ENCODE measurements around the gene PON3.

- TF ChIP-seq POLR2AphosphoS5 (IDR thresholded peaks at IDR 0.05; ENCODE audit: borderline replicate concordance, low read depth, low read length): no peak
- no peak for TF ChIP-seq EZH2 (IDR thresholded peaks at IDR 0.05)
Observed at GRCh38 chr7:95433129-95433528, 37.0 kb upstream of the PON3 start.

Data from SK-N-MC (cell line).